ENCODE data around the gene JAZF1.

The JAZF1 gene

DNA sequence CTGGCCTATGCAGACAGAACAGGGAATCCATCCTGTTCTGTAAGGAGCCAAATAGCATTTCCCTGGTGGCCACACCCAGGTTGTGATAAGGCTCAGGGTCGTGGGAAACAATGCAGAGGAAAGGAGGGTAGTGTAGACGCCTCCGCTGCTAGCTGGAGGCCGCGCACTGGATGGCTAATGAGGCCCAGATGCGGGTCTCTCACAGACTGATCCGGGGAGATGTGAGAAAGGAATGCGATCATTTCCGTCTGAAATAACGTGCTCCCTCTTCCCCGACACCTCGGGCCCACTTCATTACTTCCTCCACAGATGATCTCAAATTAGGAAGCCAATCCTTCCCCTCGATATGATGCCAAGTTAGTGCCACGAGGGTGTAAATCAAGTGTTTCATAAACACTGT, 237.4 kb downstream of the JAZF1 start:
- Histone ChIP-seq H3K4me3 (ENCODE audit: low read depth, low read length, poor library complexity, severe bottlenecking) (no peak overlapping the region), H3K27ac (ENCODE audit: low read depth, low read length, poor library complexity, severe bottlenecking) (no peak overlapping the region), H3F3A (ENCODE audit: insufficient read depth, low read length) (no peaks in the 10 kb centered on the region), H3K79me2 (ENCODE audit: insufficient read depth, low read length) (no peaks in the 10 kb centered on the region), H3K9me3 (ENCODE audit: low read length) (no peaks in the 10 kb centered on the region), H3K4me2 (ENCODE audit: low read length) (no peak overlapping the region), H3K27me3 (ENCODE audit: insufficient read depth, low read length) (no peaks in the 10 kb centered on the region), H4K20me1 (ENCODE audit: insufficient read depth, low read length) (no peaks in the 10 kb centered on the region), H3K9me2 (ENCODE audit: low read depth, low read length) (no peaks in the 10 kb centered on the region), H3K4me1 (ENCODE audit: insufficient read depth, low read length, severe bottlenecking) (no peaks in the 10 kb centered on the region), H3K9ac (ENCODE audit: low read length) (no peak overlapping the region), H2AFZ (ENCODE audit: low read length) (no peak overlapping the region), H3K36me3 (ENCODE audit: insufficient read depth, low read length) (no peaks in the 10 kb centered on the region)
- no peak for TF ChIP-seq EZH2 (IDR thresholded peaks at IDR 0.05; ENCODE audit: borderline replicate concordance, low read length)
- TF ChIP-seq, protein P1, sequence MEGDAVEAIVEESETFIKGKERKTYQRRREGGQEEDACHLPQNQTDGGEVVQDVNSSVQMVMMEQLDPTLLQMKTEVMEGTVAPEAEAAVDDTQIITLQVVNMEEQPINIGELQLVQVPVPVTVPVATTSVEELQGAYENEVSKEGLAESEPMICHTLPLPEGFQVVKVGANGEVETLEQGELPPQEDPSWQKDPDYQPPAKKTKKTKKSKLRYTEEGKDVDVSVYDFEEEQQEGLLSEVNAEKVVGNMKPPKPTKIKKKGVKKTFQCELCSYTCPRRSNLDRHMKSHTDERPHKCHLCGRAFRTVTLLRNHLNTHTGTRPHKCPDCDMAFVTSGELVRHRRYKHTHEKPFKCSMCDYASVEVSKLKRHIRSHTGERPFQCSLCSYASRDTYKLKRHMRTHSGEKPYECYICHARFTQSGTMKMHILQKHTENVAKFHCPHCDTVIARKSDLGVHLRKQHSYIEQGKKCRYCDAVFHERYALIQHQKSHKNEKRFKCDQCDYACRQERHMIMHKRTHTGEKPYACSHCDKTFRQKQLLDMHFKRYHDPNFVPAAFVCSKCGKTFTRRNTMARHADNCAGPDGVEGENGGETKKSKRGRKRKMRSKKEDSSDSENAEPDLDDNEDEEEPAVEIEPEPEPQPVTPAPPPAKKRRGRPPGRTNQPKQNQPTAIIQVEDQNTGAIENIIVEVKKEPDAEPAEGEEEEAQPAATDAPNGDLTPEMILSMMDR (IDR thresholded peaks at IDR 0.05; ENCODE audit: low read length): no peak

DNA sequence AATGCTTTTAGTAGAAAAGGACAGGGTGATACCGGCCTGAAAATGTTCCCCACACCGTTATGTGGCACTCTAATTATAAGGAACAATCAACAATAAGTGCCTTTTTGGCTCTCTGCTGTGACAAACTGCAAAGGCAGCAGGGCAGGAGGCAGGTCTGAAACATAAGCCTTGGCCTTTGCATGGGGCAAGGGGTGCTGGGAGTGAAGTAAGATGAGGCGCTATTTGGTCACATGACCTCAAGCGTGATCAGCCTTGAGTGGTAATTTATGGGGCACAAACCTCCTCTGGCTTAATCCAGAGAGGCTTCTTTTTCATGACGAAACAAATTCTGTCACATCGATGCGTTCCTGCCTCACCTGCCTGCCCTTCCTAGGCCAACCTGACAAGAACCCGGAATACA, 237.9 kb downstream of the JAZF1 start:
- H3K4me2 ChIP-seq (ENCODE audit: low read length): no peak overlapping the region
- H3K4me3 ChIP-seq (ENCODE audit: low read depth, low read length, poor library complexity, severe bottlenecking): no peak overlapping the region
- H3K4me1 ChIP-seq (ENCODE audit: insufficient read depth, low read length, severe bottlenecking): no peaks in the 10 kb centered on the region
- H3K9me3 ChIP-seq (ENCODE audit: low read length): no peaks in the 10 kb centered on the region
- no peaks in the 10 kb centered on the region for H3K9me2 ChIP-seq (ENCODE audit: low read depth, low read length)
- TF ChIP-seq, protein P1 (IDR thresholded peaks at IDR 0.05; ENCODE audit: low read length): no peak
- TF ChIP-seq EZH2 (IDR thresholded peaks at IDR 0.05; ENCODE audit: borderline replicate concordance, low read length): no peak
- no peak overlapping the region for H3K27ac ChIP-seq (ENCODE audit: low read depth, low read length, poor library complexity, severe bottlenecking)
- no peak overlapping the region for H3K9ac ChIP-seq (ENCODE audit: low read length)
- H3F3A ChIP-seq (ENCODE audit: insufficient read depth, low read length): no peaks in the 10 kb centered on the region
- H2AFZ ChIP-seq (ENCODE audit: low read length): no peak overlapping the region
- H3K79me2 ChIP-seq (ENCODE audit: insufficient read depth, low read length): no peaks in the 10 kb centered on the region
- H3K36me3 ChIP-seq (ENCODE audit: insufficient read depth, low read length): no peaks in the 10 kb centered on the region
- H3K27me3 ChIP-seq (ENCODE audit: insufficient read depth, low read length): no peaks in the 10 kb centered on the region
- H4K20me1 ChIP-seq (ENCODE audit: insufficient read depth, low read length): no peaks in the 10 kb centered on the region

DNA sequence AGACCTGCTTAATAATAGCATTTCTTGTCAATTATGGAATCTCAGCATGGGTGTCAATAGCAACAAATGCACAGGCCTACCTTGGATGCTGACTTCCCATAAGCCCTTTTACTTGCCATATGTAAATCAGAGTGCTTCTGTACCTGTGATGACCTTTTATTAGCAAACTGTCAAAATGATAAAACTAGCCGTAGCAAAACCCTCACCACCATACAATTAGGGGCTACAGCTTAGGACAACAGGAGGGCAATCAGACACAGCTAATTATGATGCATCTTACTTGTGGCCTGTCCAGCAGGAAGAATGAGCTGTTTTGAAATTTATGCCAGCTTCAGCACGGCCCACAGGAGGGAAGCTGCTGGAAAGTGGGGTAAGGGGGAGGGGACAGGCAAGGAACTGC, 239.1 kb downstream of the JAZF1 start:
- H3K9me2 ChIP-seq (ENCODE audit: low read depth, low read length): no peaks in the 10 kb centered on the region
- no peaks in the 10 kb centered on the region for H3F3A ChIP-seq (ENCODE audit: insufficient read depth, low read length)
- no peaks in the 10 kb centered on the region for H3K36me3 ChIP-seq (ENCODE audit: insufficient read depth, low read length)
- no peaks in the 10 kb centered on the region for H4K20me1 ChIP-seq (ENCODE audit: insufficient read depth, low read length)
- H2AFZ ChIP-seq (ENCODE audit: low read length): no peak overlapping the region
- H3K27me3 ChIP-seq (ENCODE audit: insufficient read depth, low read length): no peaks in the 10 kb centered on the region
- H3K9me3 ChIP-seq (ENCODE audit: low read length): no peaks in the 10 kb centered on the region
- no peak overlapping the region for H3K4me2 ChIP-seq (ENCODE audit: low read length)
- TF ChIP-seq EZH2 (IDR thresholded peaks at IDR 0.05; ENCODE audit: borderline replicate concordance, low read length): no peak
- TF ChIP-seq, protein P1 (IDR thresholded peaks at IDR 0.05; ENCODE audit: low read length): no peak
- H3K4me1 ChIP-seq (ENCODE audit: insufficient read depth, low read length, severe bottlenecking): no peaks in the 10 kb centered on the region
- no peaks in the 10 kb centered on the region for H3K79me2 ChIP-seq (ENCODE audit: insufficient read depth, low read length)
- H3K27ac ChIP-seq (ENCODE audit: low read depth, low read length, poor library complexity, severe bottlenecking): no peak overlapping the region
- H3K4me3 ChIP-seq (ENCODE audit: low read depth, low read length, poor library complexity, severe bottlenecking): no peak overlapping the region
- no peak overlapping the region for H3K9ac ChIP-seq (ENCODE audit: low read length)

All from OCI-LY1 (cell line).